COLO668 (cell line): ENCODE results near the gene SLIT3.

Experiments
- DNase-seq: peaks from one replicate; lab custom pipeline; 2025; ENCODE audit not compliant: unreplicated experiment; lab: John Stamatoyannopoulos, UW

SLIT3 gene

DNA sequence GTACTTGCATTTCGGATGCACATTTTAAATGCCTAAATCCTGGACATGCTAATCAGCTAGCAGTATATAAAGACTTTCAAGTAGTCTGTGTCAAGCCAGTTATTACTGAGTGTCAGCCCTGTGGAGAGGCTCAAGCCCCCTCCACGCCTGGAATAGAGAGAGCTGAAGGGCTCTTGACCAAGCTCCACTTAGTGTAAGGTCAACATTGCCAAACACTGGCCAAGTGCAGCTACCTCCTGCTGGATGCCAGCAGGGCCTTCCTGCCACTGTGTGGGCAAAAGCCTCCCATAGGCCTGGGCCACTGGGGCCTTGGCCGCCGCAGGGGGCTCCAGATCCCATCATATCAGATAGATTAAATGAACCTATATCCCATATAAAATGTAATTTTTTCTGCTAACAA lies 482.4 kb downstream of the SLIT3 start:
- no peak for DNase-seq

DNA sequence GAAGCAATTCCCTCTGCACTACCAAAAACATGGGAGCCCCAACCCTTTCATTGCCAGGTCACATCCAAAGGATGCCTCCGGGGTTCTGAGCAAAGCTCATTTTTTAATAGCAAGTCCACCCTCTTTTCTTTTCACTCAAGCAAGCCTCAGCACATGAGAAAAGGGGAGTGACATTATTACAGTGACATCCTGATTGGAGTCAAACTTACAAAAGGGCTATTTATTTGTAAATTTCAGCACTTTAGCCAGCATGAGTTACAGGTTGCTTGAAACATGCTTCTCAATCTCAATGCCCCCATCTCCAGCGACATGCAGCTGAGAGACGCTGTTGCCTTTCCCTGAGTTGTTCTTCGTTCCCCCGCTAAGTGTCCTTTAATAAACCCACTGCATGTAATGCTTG lies 483.3 kb downstream of the SLIT3 start:
- no peak for DNase-seq

DNA sequence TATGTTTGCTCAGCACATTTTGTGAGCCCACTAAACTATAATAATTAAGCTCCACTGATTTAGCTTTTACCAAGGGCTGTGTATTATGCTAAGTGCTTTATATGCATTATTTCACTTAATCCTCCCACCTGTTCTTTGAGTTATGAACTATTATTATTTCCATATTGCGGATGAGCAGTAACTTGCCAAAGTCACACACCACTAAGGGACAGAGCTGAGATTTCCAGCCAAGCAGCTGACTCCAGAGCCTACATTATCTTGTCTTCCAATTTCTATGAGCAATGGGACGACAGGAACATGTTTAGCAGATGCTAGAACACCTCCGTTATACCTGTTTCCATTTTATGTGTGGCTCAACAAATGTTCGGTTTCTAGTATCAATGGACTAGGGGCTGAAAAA lies 484.3 kb downstream of the SLIT3 start:
- no peak for DNase-seq

DNA sequence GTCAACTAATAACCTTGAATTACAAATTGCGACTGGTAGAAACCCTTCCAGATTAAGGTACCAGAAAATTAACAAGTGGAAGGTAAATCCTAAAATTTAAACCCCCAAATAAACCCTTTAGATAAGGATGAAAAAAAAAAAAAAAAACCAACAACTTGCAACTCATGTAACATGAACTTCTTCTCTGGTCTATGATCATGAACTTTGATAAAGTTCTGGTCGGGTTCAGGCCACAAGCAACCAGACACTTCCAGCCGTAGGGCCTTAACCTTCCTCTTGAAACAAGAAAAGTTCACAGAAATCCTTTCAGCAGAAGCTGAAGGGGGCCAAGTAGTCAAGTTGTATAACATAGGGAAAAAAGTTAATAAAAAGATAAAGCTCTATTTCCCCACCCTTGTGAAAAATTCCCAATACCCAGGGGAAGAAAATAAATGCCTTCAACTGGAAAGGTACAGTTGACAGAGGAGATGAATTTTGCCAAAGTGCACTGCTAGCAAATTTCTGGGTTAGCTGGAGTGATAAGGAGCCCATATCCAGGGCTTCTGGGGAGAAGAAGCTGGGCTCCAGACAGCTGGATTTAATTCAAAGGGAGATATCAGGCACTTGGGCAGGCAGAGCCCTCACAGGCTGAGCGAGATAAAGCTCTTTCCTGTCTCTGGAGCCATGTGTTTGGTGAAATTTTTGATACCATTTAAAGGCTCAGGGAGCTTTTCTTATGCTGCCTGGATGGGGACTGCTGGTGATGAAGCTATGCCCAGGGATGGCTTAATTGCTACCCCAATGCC lies 487.6 kb downstream of the SLIT3 start:
- no peak for DNase-seq

DNA sequence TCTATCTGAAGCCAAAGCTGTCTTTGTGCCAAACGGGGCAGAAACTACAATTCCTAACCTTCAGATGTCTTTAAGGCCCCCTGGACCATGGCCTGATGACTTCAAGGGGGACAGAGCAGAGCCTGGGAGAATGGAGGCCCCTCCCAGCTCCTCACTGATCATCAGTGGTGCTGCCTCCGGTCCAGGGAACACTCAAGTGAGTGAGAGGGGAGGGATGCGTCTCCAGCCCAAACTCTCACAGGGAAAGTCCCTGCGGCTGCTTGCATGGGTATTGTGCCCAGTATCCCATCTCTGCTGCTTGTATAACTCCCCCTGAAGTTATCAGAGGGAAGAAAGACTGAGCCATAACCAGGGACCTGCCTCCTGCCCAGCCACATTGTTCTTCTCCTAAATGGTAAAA lies 490.3 kb downstream of the SLIT3 start:
- DNase-seq = no peak

DNA sequence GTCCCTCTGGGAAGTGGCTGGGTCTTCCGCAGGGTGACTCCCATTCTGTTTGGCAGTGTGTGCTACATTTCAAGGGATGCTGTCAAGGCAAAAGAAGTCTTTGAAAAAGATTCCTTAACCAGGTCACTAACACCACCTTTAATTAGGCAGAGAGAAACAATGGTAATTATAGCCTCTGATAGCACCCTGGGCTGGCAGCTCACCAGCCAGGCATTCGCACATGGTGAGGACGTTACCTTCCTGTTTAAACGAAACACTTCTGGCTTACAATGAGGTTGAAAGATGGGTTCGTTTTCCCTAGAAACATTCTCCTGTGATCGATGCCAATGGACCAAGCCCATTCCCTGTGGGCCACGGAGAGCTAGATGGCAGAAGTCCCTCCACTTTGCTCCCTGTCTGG lies 491.7 kb downstream of the SLIT3 start:
- no peak for DNase-seq

DNA sequence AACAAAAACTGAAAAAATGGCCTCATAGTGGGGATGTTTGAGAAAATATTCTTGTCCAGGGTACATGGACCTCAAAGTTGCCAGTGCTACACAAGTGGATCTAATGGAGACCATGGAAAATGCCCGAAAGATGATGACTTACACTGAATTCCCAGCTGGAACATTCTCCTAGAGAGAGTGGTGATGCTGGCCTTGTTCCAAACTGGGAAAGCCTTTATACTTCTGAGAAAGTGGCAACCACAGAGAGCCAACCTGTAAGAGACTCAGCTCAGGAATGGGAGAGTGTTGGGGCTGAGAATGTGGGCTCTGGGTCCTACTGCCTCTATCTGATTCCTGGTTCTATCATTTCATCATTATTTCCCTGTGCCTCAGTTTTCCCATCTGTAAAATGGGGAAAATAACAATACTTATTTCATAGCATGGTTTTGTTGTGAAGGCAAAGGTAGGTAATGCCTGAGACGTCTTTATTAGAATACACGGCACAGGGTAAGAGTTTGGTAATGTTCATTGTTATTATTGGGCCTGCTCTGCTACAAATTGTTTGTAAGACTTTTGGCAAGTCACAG lies 492.8 kb downstream of the SLIT3 start:
- DNase-seq = no peak

DNA sequence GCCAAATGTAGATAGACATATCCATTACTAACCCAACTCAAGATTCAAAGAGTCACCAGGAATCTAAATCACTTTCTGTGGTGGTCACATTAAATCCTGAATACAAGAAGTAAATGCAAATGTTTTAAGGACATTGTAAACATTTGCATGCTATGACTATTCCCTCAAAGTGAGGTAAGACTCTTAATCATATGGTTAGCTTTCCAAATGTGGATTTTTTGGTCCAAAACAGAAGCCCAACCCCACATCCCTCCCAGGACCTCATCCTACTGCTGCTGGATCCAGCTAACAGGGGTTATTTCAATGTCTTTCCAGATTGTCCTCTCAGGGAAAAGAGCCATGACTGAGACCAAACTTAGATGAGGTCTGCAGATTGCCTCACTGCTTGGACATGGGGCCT lies 493.7 kb downstream of the SLIT3 start:
- no peak for DNase-seq

DNA sequence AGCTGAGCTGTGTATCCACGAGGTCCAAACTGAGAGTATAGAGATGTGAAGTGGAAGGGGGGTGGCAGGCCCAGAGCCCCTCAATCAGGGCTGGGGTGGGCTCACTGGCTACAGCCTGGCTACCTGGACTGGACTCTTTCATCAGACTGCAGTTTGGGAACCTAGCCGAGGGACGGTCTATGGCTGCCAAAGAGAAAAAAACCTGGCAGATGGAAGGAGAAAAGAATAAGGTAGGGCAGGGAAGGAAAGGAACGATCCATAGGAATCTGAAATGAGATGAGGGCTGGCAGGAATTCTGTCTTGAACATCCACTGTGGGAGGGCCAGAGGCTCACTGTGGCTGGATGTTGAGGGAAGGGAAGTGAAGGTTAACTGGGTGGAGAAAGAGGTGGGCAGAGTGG lies 497.4 kb downstream of the SLIT3 start:
- DNase-seq = no peak

DNA sequence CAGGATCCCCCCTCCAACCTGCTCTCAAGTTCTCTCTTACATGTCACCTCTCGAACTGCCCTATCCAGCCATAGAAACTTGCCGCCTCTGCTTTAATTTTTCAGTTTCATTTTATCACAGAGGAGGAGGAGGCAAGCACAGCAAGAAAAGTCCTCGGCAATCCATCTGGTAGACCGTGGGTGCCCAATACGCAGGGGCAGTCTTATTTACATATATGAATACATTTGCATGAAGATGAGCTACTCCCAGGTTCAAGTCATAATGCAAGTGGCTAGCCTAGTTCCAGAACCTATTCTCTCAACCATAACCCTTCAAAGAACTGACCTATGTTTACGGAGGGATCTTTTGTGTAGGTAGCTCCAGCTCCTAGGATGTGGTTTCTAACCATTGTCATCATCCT lies 498.6 kb downstream of the SLIT3 start:
- DNase-seq = no peak

DNA sequence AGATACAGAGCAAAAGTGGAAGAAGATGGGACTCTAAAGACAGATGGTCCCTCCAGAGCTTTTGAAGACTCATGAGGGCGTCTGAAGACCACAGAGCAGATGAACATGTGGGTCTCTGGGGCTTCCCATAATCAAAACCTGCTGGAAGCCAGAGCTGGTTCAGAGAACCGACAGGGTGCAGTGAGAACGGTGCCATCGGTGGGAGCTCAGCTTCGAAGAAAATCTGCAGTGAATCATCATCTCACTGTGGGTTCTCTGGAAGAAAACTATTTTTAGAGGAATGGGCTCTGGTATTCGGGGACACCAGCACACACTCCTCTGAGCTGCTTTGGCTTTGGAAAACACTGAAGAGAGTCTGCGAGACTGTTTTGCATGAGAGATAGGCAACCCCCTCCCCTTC lies 499.4 kb downstream of the SLIT3 start:
- DNase-seq = no peak

DNA sequence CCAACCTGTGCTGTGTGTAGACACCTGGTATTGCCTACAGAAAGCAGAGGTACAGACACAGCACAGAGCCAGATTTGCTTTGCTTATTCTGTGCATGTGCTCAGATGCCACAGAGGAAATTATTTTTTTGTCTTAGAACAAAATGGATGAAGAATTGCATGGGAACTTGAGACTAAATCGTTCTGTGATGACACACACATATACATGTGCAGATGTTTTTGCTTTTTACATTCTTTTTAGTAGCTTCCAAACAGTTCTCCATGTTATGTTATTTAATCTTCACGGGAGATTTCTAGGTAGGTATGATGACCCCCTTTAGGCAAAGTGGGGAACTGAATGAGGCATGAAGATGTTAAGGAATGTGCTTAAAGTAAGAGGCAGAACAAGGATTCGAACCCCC lies 500.2 kb downstream of the SLIT3 start:
- DNase-seq = no peak

DNA sequence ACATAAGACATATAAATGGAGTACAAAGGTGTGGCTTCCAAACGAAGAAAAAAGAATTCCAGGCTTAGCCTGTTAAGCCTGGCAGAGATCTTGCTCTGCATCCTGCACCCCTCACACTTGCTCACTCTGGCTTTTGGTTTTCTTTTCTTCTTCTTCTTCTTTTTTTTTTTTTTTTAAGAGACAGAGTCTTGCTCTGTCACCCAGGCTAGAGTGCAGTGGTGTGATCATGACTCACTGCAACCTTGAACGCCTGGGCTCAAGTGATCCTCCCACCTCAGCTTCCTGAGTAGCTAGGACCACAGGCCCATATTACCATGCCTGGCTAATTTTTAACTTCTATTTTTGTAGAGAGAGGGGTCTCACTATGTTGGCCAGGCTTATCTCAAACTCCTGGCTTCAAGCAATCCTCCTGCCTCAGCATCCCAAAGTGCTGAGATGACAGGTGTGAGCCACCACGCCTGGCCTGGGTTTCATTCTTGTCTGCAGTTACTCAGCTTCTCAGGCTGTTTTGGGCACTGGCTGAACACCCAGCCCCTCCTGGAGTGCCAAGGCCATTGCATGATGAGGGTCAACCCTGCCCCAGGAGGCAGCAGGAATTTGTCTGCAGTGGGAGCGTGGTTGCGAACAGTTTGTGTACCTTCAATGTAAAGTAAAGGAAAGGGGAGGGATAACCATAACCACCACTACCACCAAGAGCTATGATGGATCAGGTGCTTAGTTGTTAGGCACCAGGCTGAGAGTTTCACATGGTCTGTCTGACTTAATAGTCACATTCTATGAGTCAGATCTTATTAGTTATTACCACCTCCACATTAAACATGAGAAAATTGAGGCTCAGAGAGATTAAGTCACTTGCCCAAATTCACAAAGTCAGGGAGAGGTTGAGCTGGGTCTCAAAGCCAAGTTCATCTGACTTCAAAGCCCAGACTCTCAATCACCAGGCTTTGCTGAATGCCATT lies 502.6 kb downstream of the SLIT3 start:
- no peak for DNase-seq

DNA sequence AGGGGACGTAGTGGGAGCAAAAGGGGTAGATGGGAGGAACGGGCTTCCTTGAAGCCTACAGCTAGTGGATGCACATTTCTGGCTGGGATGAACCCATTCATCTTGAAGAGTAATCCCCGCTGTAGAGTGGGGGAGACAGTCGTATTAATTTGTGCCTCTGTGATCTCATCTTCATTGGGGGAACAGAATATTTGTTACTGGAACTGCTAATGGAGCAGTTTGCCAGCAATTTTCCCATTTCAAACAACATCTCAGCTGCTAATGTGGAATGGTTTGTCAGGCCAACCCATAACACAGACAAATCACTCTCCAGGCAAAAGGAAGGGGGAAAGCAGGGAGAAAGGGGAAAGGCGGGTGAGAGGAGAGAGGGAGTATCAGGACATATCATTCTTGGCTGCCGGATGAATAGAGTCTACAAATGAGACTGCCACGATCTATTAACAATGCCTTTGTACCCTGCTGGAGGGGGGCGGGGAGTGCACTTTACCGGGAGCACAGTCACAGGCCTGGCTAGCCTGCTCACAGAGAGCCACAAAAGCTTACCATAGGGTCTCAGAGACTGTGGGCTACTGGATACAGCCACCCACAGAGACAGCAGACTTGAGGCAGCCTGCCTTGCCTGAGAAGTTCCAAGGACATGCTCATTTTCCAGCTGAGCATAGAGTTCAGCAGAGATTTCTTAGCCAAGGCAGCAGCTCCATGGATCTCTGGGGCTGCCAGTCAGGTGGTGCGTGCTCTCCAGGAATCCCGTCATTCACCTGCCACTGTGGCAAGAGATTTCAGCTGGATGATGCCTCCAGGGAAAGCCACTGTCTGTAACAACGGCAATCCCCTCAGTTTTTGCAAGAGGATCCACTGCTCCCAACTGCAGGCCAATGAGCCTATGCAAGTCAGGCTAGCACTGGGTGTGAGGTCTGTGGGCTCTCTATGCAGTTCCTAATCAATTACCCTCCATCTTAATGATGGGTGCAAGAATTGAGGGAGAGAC lies 504.1 kb downstream of the SLIT3 start:
- no peak for DNase-seq

DNA sequence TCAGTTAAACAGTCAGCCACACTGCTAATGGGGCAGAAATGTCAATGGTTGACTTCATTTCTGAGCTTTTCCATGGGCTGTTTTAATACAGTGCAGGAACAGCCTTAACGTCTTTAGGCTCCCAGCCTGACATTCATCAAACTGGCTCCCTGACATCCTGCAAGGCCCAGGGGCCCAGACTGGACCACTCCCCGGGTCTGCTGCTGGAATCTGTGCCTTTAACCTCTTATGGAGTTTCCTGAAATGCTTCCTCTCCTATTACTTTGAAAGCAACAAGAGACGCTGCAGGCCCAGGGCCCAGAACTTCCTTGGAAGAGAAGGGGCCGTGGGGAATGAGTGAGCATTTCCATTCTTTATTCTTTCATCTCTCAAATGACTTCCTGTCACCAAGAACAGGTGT lies 504.9 kb downstream of the SLIT3 start:
- no peak for DNase-seq

DNA sequence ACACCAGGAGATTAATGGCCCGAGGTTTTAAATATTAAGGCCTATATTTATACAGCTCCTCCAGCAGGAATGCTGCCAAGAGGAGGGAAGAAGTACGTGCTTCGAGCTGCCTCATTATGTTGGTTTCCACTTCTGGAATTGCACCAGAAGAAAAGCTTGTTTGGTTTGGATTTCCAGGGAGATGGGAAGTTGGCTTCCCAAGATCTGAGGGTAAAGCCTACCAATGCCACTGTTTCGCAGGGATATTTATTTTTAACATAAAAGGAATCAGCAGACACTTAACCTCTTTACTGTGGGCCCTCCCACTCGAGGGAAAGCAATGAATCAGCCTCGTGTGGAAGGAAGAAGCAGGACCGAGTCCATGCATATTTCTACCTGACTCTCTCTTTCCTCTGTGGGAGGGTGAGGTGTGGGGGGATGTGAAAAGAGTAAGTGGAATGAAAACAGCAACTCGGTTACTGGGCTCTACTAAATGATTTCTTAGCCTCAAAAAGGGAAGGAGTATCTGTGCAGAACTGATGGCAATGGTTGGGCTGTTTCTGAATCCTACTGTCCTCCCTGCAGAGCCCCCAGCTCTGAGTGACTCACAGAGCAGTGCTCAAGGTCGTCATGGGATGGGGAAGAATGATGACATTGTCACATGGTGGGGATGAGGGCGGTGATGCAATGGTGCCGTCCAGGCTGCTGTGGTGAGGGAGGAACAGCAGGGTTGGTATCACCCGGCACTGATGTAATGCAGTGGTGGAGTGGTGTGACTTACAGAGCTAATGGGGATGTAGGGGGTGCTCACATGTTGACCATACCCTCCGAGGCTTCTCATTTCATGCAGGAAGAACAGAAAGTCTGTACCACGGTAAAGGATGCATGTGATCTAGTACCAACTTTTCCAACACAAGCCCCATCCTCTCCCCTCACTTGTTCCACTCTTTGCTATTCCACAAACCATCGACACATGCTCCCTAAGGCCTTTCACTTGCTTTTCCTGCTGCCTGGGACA lies 506.8 kb downstream of the SLIT3 start:
- DNase-seq = no peak

DNA sequence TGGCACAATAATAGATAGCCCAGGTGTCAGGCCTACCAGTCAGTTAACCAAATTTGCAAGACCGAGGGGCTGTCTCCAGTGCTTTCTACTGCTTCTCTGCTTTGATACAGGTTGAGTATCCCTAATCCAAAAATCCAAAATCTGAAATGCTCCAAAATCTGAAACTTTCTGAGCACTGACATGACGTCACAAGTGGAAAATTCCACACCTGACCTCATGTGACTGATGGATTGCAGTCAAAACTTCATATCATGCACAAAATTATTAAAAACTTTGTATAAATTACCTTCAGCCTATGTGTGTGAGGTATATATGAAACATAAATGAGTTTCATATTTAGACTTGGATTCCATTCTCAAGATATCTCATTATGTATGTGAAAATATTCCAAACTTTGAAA lies 508.3 kb downstream of the SLIT3 start:
- DNase-seq = no peak

DNA sequence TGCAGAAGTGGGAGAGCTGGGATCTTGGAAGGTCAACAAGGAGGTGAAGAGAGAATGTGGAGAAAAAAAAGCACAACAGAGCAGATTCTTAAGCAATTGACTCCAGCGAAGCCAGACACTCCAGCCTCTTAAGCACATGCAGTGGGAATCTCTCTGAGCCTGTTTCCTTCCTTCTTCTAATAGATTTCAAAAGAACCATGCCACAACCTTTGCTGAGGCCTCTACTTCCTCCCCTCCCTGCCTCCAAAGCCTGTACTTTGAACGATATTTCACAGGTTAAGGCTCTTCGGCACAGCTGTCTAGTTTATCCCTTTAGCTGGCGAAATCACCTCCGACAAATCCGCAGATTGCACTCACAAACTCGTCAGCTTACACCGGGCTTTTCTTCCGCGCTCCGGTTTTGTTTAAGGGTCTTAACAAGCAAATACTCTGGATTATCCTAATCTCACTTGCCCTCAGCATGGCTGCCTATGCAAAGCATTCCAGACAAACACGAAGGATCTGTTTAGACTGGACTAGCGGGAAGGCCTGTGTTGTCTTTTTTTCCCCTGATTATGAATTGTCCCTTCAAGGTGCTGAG lies 510.2 kb downstream of the SLIT3 start:
- DNase-seq = no peak

DNA sequence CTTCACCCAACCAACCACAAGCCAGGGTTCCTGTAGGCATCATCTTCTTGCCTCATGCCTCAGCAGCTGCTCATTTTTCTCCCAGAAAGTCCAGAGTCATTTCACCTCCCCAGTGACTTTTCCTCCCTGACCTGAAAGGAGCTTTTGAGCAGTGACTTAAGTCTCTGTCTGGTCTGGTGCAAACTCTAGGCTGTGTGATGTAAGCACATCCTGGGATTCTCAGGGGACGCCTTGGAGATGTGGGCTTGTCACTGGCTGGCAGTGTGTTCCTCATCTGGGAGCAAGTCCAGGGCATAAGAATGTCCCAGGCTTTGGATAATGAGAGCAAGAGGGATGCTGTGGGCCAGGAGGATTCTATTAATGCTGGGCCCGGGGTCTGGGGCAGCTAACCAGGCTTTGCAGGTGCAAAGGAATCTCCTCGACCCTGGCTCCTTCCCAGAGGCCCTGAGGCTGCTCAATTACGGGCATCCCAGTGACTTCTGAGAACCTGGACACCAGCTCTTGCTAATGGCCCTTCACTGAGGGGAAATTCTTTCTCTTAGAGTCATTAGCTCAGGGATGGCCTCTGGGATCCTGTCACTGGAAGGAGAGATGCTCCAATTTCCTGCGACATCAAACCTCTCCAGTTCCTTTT lies 510.8 kb downstream of the SLIT3 start:
- no peak for DNase-seq
